Measurements from ENCODE around the gene DNAH1.

The DNAH1 gene

GRCh38 chr3:52381623-52382022 is 65.5 kb downstream of the DNAH1 start:
- no peak overlapping the region for H3K9ac ChIP-seq (ENCODE audit: low read length)
- no peak overlapping the region for H3K27ac ChIP-seq (ENCODE audit: low read depth, low read length)
- H3K4me3 ChIP-seq (ENCODE audit: insufficient read depth, low read length, poor library complexity, severe bottlenecking): no peak overlapping the region
- no peaks in the 10 kb centered on the region for H3K9me2 ChIP-seq (replicated peaks; ENCODE audit: insufficient read depth, low read length)
- no peaks in the 10 kb centered on the region for H3K27me3 ChIP-seq (ENCODE audit: low read length)
- H3F3A ChIP-seq (ENCODE audit: insufficient read depth): no peaks in the 10 kb centered on the region
- TF ChIP-seq EZH2phosphoT487 (conservative IDR thresholded peaks at IDR 0.05; ENCODE audit: low read length) (no peak), CTCF (IDR thresholded peaks at IDR 0.05; ENCODE audit: insufficient read depth, low read length, poor library complexity, severe bottlenecking) (no peak)
- no peaks in the 10 kb centered on the region for H3K9me3 ChIP-seq (ENCODE audit: insufficient read depth, low read length)
- no peaks in the 10 kb centered on the region for H4K20me1 ChIP-seq (ENCODE audit: low read depth, low read length)
- no peaks in the 10 kb centered on the region for H3K36me3 ChIP-seq (ENCODE audit: low read length)
- no peak overlapping the region for H2AFZ ChIP-seq (ENCODE audit: low read depth, low read length, severe bottlenecking)
- no peak overlapping the region for H3K4me2 ChIP-seq (ENCODE audit: low read depth, low read length, poor library complexity, severe bottlenecking)
- H3K79me2 ChIP-seq (ENCODE audit: insufficient read depth, low read length): no peaks in the 10 kb centered on the region

- no peaks in the 10 kb centered on the region for H3K9me3 ChIP-seq (ENCODE audit: insufficient read depth, low read length)
- H3K9ac ChIP-seq (ENCODE audit: low read length): no peak overlapping the region
- no peaks in the 10 kb centered on the region for H3K79me2 ChIP-seq (ENCODE audit: insufficient read depth, low read length)
- no peaks in the 10 kb centered on the region for H3F3A ChIP-seq (ENCODE audit: insufficient read depth)
- H2AFZ ChIP-seq (ENCODE audit: low read depth, low read length, severe bottlenecking): no peak overlapping the region
- no peaks in the 10 kb centered on the region for H3K27me3 ChIP-seq (ENCODE audit: low read length)
- H3K27ac ChIP-seq (ENCODE audit: low read depth, low read length): no peak overlapping the region
- no peaks in the 10 kb centered on the region for H3K9me2 ChIP-seq (replicated peaks; ENCODE audit: insufficient read depth, low read length)
- no peaks in the 10 kb centered on the region for H4K20me1 ChIP-seq (ENCODE audit: low read depth, low read length)
- H3K36me3 ChIP-seq (ENCODE audit: low read length): no peaks in the 10 kb centered on the region
- no peak overlapping the region for H3K4me3 ChIP-seq (ENCODE audit: insufficient read depth, low read length, poor library complexity, severe bottlenecking)
- H3K4me2 ChIP-seq (ENCODE audit: low read depth, low read length, poor library complexity, severe bottlenecking): no peak overlapping the region
- no peak for TF ChIP-seq CTCF (IDR thresholded peaks at IDR 0.05; ENCODE audit: insufficient read depth, low read length, poor library complexity, severe bottlenecking)
Measured at GRCh38 chr3:52383446-52383845, 67.3 kb downstream of the DNAH1 start.

- Histone ChIP-seq H3K27me3 (ENCODE audit: low read length) (no peaks in the 10 kb centered on the region), H3K36me3 (ENCODE audit: low read length) (no peaks in the 10 kb centered on the region), H3K9ac (ENCODE audit: low read length) (no peak overlapping the region), H3K4me2 (ENCODE audit: low read depth, low read length, poor library complexity, severe bottlenecking) (no peak overlapping the region), H3K79me2 (ENCODE audit: insufficient read depth, low read length) (no peaks in the 10 kb centered on the region), H4K20me1 (ENCODE audit: low read depth, low read length) (no peaks in the 10 kb centered on the region), H3K4me3 (ENCODE audit: insufficient read depth, low read length, poor library complexity, severe bottlenecking) (no peak overlapping the region), H3K9me2 (replicated peaks; ENCODE audit: insufficient read depth, low read length) (no peaks in the 10 kb centered on the region), H3F3A (ENCODE audit: insufficient read depth) (no peaks in the 10 kb centered on the region), H3K9me3 (ENCODE audit: insufficient read depth, low read length) (no peaks in the 10 kb centered on the region), H2AFZ (ENCODE audit: low read depth, low read length, severe bottlenecking) (no peak overlapping the region), H3K27ac (ENCODE audit: low read depth, low read length) (no peak overlapping the region)
- TF ChIP-seq CTCF (IDR thresholded peaks at IDR 0.05; ENCODE audit: insufficient read depth, low read length, poor library complexity, severe bottlenecking): no peak
- no peak for TF ChIP-seq EZH2phosphoT487 (conservative IDR thresholded peaks at IDR 0.05; ENCODE audit: low read length)
Measured at GRCh38 chr3:52384019-52384761, 68.1 kb downstream of the DNAH1 start.

Measured in SU-DHL-6 (cell line).